HepG2 (cell line): ENCODE data around the gene CNOT1. TPM values are rescaled to one million over a fixed set of nuclear protein-coding genes. Genes with fewer than 3 reads are reported as not detected.

Experiments used
- AKNA ChIP-seq: sonication (generic); formaldehyde crosslinking; IDR thresholded peaks from 2 replicates; pipeline ENCODE4 v1.4.0; 2020; ENCODE audit warnings: missing genetic modification reagents, borderline replicate concordance
- ATM ChIP-seq: fragments of 450-650 bp; IDR thresholded peaks from 2 replicates; pipeline ENCODE4 v1.7.1; 2017; ENCODE audit warnings: mild to moderate bottlenecking, borderline replicate concordance
- BRF2 ChIP-seq: sonication (generic); formaldehyde crosslinking; IDR thresholded peaks from 2 replicates; pipeline ENCODE4 v1.8.1; 2022; ENCODE audit warnings: mild to moderate bottlenecking, missing genetic modification reagents
- ELF1 ChIP-seq: sonication (generic); formaldehyde crosslinking; IDR thresholded peaks from 2 replicates; pipeline ENCODE4 v1.4.0; 2020; ENCODE audit warnings: missing genetic modification reagents
- HDAC1 ChIP-seq: sonication (generic); formaldehyde crosslinking; IDR thresholded peaks from 2 replicates; pipeline ENCODE4 v1.5.1; 2020; ENCODE audit warnings: mild to moderate bottlenecking, missing genetic modification reagents
- HIC2 ChIP-seq: sonication (generic); formaldehyde crosslinking; IDR thresholded peaks from 2 replicates; pipeline ENCODE4 v1.9.0; 2022; ENCODE audit warnings: low read depth, missing genetic modification reagents
- JUNB ChIP-seq: sonication (generic); formaldehyde crosslinking; IDR thresholded peaks from 2 replicates; pipeline ENCODE4 v1.8.0; 2022; ENCODE audit warnings: missing genetic modification reagents, mild to moderate bottlenecking, borderline replicate concordance
- MAFF ChIP-seq: IDR thresholded peaks from 2 replicates; pipeline ENCODE4 v1.6.1; 2011; ENCODE audit warnings: low read depth, low read length, improper control_type of control experiment
- NR2F6 ChIP-seq, 2 experiments: IDR thresholded peaks; 2 replicates each; pipeline ENCODE4 v1.6.1; 2016; ENCODE audit warnings: antibody characterized with exemption in 1 of 2, mild to moderate bottlenecking in 1 of 2
- RCOR2 ChIP-seq: IDR thresholded peaks from 2 replicates; pipeline ENCODE4 v1.6.1; 2016; ENCODE audit warnings: missing biosample characterization, missing genetic modification reagents
- RFXAP ChIP-seq: sonication (generic); formaldehyde crosslinking; IDR thresholded peaks from 2 replicates; pipeline ENCODE4 v1.4.0; 2020; ENCODE audit warnings: missing genetic modification reagents, borderline replicate concordance
- SP5 ChIP-seq: IDR thresholded peaks from 2 replicates; pipeline ENCODE4 v1.6.1; 2016; ENCODE audit warnings: low read depth, borderline replicate concordance
- TGIF2 ChIP-seq: IDR thresholded peaks from 2 replicates; pipeline ENCODE4 v1.6.1; 2016; ENCODE audit warnings: control low read depth, missing compliant biosample characterization
- ZC3H4 ChIP-seq: sonication (generic); formaldehyde crosslinking; IDR thresholded peaks from 2 replicates; pipeline ENCODE4 v1.4.0; 2020; ENCODE audit warnings: missing genetic modification reagents, borderline replicate concordance
- ZFX ChIP-seq: sonication (generic); formaldehyde crosslinking; IDR thresholded peaks from 2 replicates; pipeline ENCODE4 v1.4.0; 2020; ENCODE audit warnings: mild to moderate bottlenecking, low read depth, missing genetic modification reagents, moderate library complexity
- ZNF138 ChIP-seq: sonication (generic); formaldehyde crosslinking; IDR thresholded peaks from 2 replicates; pipeline ENCODE4 v1.5.0; 2020; ENCODE audit warnings: mild to moderate bottlenecking, low read depth, missing genetic modification reagents
- ZNF337 ChIP-seq: sonication (generic); formaldehyde crosslinking; IDR thresholded peaks from 2 replicates; pipeline ENCODE4 v1.5.1; 2020; ENCODE audit warnings: missing genetic modification reagents, low read depth, mild to moderate bottlenecking, borderline replicate concordance
- ZNF7 ChIP-seq: IDR thresholded peaks from 2 replicates; pipeline ENCODE4 v1.6.1; 2016; ENCODE audit warnings: missing biosample characterization, missing genetic modification reagents
- ZSCAN20 ChIP-seq: sonication (generic); formaldehyde crosslinking; IDR thresholded peaks from 2 replicates; pipeline ENCODE4 v1.4.0; 2020; ENCODE audit warnings: missing genetic modification reagents, mild to moderate bottlenecking, borderline replicate concordance
- polyA plus RNA-seq, 8 experiments: library from polyadenylated mRNA; depleted of rRNA in 3 of 8; stranded (reverse) in 7 of 8; unstranded in 1 of 8; fragments of >200 nt; fragmentation: Illumina TruSeq in 4 of 8; extraction: Trizol in 4 of 8; gene quantifications; 2 replicates each; pipeline versions ENCODE4 v1.2.1 to v1.2.3, GENCODE V29; 2011 to 2016; ENCODE audit warnings: low read depth in 4 of 8, missing spikeins in 1 of 8, mixed read lengths in 1 of 8; ENCODE audit not compliant: insufficient read depth in 1 of 8
- total RNA-seq, 5 experiments: library from RNA; depleted of rRNA; stranded (reverse); fragments of >200 nt; fragmentation: Illumina TruSeq; extraction: Trizol; gene quantifications; 2 replicates each; pipeline ENCODE4 v1.2.3, GENCODE V29; 2016; ENCODE audit warnings: low read depth in 1 of 5
- TF ChIP-seq, protein P1 (sequence below): sonication (generic); formaldehyde crosslinking; IDR thresholded peaks from 2 replicates; pipeline ENCODE4 v1.4.0; 2020; ENCODE audit warnings: missing genetic modification reagents

The CNOT1 gene
- total and polyA plus RNA-seq, 2 of the 13 experiments (the other 11 are each of a cell fraction or from before 2014, with no cell fraction given), result 188 to 232 TPM

DNA sequence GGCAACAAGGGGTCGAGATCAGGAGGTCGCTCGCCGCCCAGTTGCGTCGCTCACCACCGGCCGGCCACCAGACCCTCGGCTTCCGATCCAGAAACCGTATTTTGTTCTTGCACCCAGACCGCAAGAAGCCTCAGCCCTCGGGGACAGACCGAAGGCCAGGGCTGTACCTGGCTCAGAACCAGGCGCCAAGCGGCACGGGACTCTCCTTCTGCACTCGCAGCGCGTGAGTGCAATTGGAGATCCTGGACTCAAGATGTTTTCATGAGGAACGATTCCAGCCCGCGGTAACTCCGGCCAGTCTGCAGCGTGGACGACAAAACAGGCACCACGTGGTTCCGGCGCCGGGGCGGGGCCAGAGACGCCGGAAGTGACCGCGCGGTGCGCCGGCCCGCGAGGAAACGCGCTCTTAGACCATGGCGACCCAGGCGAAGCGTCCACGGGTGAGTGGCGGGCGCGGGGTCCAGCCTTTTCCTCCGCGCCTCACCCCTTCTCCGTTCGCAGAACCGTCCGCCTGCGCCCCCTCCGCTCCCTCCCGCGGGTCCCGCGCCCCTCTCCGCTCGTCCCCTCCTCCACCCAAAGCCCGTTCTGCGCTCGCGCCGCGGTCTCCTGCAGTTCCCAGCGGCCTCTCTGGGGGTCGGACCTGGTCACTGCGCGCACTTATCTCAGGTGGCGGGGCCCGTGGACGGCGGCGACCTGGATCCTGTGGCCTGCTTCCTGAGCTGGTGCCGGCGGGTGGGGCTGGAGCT lies 114.3 kb downstream of the CNOT1 start, which contains the start of gene SETD6 (continued):
- TF ChIP-seq AKNA (CRISPR knock-in tag) (peak; percentile 89), SP5 (CRISPR knock-in tag) (no peak; the same call in 1 of the 2 replicates), JUNB (CRISPR knock-in tag) (0 out of 2 replicates have a peak, but pooled peaks have one; percentile 52), ELF1 (peak; percentile 90), BRF2 (CRISPR knock-in tag) (peak; percentile 80; the same call in 1 of the 2 replicates), MAFF (no peak), ZNF7 (CRISPR knock-in tag) (peak; percentile 5; the same call in 1 of the 2 replicates), ZNF138 (CRISPR knock-in tag) (peak; percentile 91), ZSCAN20 (peak; percentile 88; the same call in 1 of the 2 replicates), ZC3H4 (CRISPR knock-in tag) (no peak), TGIF2 (CRISPR knock-in tag) (peak; percentile 92), NR2F6 (IDR thresholded peaks at IDR 0.05) (no peak), NR2F6 (CRISPR knock-in tag; IDR thresholded peaks at IDR 0.05) (no peak), RFXAP (CRISPR knock-in tag) (peak; percentile 88), ATM (no peak), ZFX (CRISPR knock-in tag) (peak; percentile 83), RCOR2 (CRISPR knock-in tag) (no peak), ZNF337 (peak; percentile 78; the same call in 1 of the 2 replicates), HIC2 (peak; percentile 63; the same call in 1 of the 2 replicates), HDAC1 (peak; percentile 98)
- TF ChIP-seq, protein P1, sequence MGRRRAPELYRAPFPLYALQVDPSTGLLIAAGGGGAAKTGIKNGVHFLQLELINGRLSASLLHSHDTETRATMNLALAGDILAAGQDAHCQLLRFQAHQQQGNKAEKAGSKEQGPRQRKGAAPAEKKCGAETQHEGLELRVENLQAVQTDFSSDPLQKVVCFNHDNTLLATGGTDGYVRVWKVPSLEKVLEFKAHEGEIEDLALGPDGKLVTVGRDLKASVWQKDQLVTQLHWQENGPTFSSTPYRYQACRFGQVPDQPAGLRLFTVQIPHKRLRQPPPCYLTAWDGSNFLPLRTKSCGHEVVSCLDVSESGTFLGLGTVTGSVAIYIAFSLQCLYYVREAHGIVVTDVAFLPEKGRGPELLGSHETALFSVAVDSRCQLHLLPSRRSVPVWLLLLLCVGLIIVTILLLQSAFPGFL (CRISPR knock-in tag), result peak; percentile 77; the same call in 1 of the 2 replicates
